Adrenal gland (tissue), 5 donors: ENCODE data around the gene NRP1.

Experiments
- POLR2A ChIP-seq, 2 donors: fragments of 450-650 bp; IDR thresholded peaks; one replicate each; pipeline ENCODE4 v1.6.1; 2017; ENCODE audit warnings: antibody characterized with exemption in 2 of 2, mild to moderate bottlenecking in 2 of 2, moderate library complexity in 1 of 2
- TF ChIP-seq, protein P1 (sequence below), 6 experiments: fragments of 450-650 bp in 4 of 6; fragments of 200-600 bp in 2 of 6; sonication (generic) in 1 of 6; IDR thresholded peaks; 1 replicate in 5 of 6; 2 replicates in 1 of 6; pipeline versions ENCODE4 v1.5.1 to v1.8.0; 2016 to 2021; ENCODE audit warnings: antibody characterized with exemption in 6 of 6, mild to moderate bottlenecking in 2 of 6, moderate library complexity in 1 of 6
- donor health status: DM: no; HTN: no; CAD: no.

DNA sequence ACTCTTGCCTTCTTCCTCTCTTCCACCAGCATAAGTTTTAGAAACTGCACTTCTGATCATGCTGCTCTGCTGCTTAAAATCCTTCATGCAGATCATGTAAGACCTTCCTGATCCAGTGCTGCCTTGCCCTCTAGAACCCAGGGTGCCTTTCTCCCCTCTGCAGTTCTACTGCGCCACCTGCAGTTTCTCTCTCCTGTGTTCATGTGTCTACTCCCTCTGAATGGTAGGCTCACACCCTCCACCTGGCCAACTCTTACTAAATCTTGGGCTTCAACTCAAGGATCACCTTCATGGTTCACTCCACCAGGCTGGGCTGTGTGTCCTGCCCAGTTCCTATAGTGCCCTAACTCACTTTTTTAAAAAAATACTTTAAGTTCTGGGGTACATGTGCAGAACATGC, 201.8 kb downstream of the NRP1 start:
- TF ChIP-seq, protein P1, sequence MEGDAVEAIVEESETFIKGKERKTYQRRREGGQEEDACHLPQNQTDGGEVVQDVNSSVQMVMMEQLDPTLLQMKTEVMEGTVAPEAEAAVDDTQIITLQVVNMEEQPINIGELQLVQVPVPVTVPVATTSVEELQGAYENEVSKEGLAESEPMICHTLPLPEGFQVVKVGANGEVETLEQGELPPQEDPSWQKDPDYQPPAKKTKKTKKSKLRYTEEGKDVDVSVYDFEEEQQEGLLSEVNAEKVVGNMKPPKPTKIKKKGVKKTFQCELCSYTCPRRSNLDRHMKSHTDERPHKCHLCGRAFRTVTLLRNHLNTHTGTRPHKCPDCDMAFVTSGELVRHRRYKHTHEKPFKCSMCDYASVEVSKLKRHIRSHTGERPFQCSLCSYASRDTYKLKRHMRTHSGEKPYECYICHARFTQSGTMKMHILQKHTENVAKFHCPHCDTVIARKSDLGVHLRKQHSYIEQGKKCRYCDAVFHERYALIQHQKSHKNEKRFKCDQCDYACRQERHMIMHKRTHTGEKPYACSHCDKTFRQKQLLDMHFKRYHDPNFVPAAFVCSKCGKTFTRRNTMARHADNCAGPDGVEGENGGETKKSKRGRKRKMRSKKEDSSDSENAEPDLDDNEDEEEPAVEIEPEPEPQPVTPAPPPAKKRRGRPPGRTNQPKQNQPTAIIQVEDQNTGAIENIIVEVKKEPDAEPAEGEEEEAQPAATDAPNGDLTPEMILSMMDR (IDR thresholded peaks at IDR 0.05), result no peak
- no peak for TF ChIP-seq POLR2A (IDR thresholded peaks at IDR 0.05)
